Measurements from ENCODE around the gene TBC1D17.

Gene TBC1D17

GRCh38 chr19:49937750-49938381, 60.4 kb downstream of the TBC1D17 start:
- peak; percentile 52 to 84 for DNase-seq
- TF ChIP-seq CTCF (IDR thresholded peaks at IDR 0.05): peak; percentile 94 to 96
- intact Hi-C loops (cut with DNase I; ENCODE audit: low total_unique reads): loop anchor here (5.0 to 10.0 kb wide), 2 partner anchors 44 to 197 kb away; no protein-coding TSS in a partner anchor
- peaks cover 0 to 6% (median 0%) of the 10 kb centered on the region in 3 donors for H3K36me3 ChIP-seq
- peaks cover 0 to 14% of the 10 kb centered on the region in 2 donors for H3K27me3 ChIP-seq
- no peak overlapping the region for H3K27ac ChIP-seq
- no peak overlapping the region for H3K4me3 ChIP-seq
- H3K4me1 ChIP-seq: peaks cover 0 to 9% (median 4%) of the 10 kb centered on the region in 4 donors
- H3K9me3 ChIP-seq: no peaks in the 10 kb centered on the region
